Neural cell (in vitro differentiated cells): ENCODE data around the gene LAMC2.

ENCODE experiments used
- EZH2 ChIP-seq: fragments of 200-600, 300-800 bp; shearing (Covaris generic), sonication (generic); IDR thresholded peaks from 2 replicates; pipeline ENCODE4 v1.6.1; 2014; ENCODE audit warnings: antibody characterized with exemption, low read length, borderline replicate concordance, mild to moderate bottlenecking; ENCODE audit not compliant: insufficient read depth, poor library complexity, severe bottlenecking
- TF ChIP-seq, protein P1 (sequence below): fragments of 450-650 bp; IDR thresholded peaks from 2 replicates; pipeline ENCODE4 v1.5.1; 2014; ENCODE audit warnings: antibody characterized with exemption, mild to moderate bottlenecking, moderate library complexity; ENCODE audit not compliant: poor library complexity, severe bottlenecking

- TF ChIP-seq, protein P1, sequence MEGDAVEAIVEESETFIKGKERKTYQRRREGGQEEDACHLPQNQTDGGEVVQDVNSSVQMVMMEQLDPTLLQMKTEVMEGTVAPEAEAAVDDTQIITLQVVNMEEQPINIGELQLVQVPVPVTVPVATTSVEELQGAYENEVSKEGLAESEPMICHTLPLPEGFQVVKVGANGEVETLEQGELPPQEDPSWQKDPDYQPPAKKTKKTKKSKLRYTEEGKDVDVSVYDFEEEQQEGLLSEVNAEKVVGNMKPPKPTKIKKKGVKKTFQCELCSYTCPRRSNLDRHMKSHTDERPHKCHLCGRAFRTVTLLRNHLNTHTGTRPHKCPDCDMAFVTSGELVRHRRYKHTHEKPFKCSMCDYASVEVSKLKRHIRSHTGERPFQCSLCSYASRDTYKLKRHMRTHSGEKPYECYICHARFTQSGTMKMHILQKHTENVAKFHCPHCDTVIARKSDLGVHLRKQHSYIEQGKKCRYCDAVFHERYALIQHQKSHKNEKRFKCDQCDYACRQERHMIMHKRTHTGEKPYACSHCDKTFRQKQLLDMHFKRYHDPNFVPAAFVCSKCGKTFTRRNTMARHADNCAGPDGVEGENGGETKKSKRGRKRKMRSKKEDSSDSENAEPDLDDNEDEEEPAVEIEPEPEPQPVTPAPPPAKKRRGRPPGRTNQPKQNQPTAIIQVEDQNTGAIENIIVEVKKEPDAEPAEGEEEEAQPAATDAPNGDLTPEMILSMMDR, result no peak
- TF ChIP-seq EZH2, result no peak
These were observed 5.4 kb upstream of the LAMC2 start for GRCh38 chr1:183180634-183181056.
